Transverse colon (tissue), 4 donors: Measurements from ENCODE around the gene ATXN2. TPM values are rescaled to one million over a fixed set of nuclear protein-coding genes. Genes with fewer than 3 reads are reported as not detected.

Source experiments
- DNase-seq: peaks from one replicate; pipeline ENCODE4 v3.0.0-alpha.2; 2019
- H3K27ac ChIP-seq, 4 donors: fragments of 200-600 bp; sonication (generic); 2 replicates each; pipeline ENCODE4 v1.5.1; 2016 to 2018; ENCODE audit warnings: inconsistent platforms in 4 of 4
- H3K27me3 ChIP-seq: fragments of 200-600 bp; sonication (generic); 2 replicates; pipeline ENCODE4 v1.5.1; 2017; ENCODE audit warnings: inconsistent platforms
- H3K36me3 ChIP-seq, 4 donors: fragments of 200-600 bp; sonication (generic); 2 replicates each; pipeline ENCODE4 v1.5.1; 2017 to 2019; ENCODE audit warnings: inconsistent platforms in 4 of 4
- H3K4me1 ChIP-seq, 4 donors: fragments of 200-600 bp; sonication (generic); 2 replicates each; pipeline ENCODE4 v1.5.1; 2017 to 2020; ENCODE audit warnings: inconsistent platforms in 4 of 4
- H3K4me3 ChIP-seq, 4 donors: fragments of 200-600 bp; sonication (generic); 1 replicate in 1 of 4; 2 replicates in 3 of 4; pipeline versions ENCODE4 v1.5.1 to v1.6.1; 2017 to 2019; ENCODE audit warnings: inconsistent platforms in 4 of 4
- H3K9me3 ChIP-seq, 2 donors: fragments of 200-600 bp; sonication (generic); 2 replicates each; pipeline ENCODE4 v1.5.1; 2017 to 2019; ENCODE audit warnings: inconsistent platforms in 2 of 2
- EP300 ChIP-seq: sonication (generic); formaldehyde crosslinking; IDR thresholded peaks from one replicate; pipeline ENCODE4 v1.6.1; 2017; ENCODE audit warnings: antibody characterized with exemption, low read depth
- POLR2A ChIP-seq: fragments of 450-650 bp; IDR thresholded peaks from one replicate; pipeline ENCODE4 v1.6.1; 2016; ENCODE audit warnings: antibody characterized with exemption, mild to moderate bottlenecking, moderate library complexity
- POLR2AphosphoS5 ChIP-seq, 3 donors: sonication (generic); formaldehyde crosslinking; IDR thresholded peaks; one replicate each; pipeline ENCODE4 v1.6.1; 2016; ENCODE audit warnings: antibody characterized with exemption in 3 of 3
- WGBS, 2 donors: methylation state at CpG; one replicate each; pipeline ENCODE4 v1.1.5; 2018; ENCODE audit warnings: low coverage in 1 of 2; 5-methylcytosine and 5-hydroxymethylcytosine counted together
- in situ Hi-C, 4 donors: fragments of 200-750 bp; cut with MboI; loops; one replicate each; pipeline versions ENCODE4 v1.15.0 to v1.15.1; 2017; ENCODE audit warnings: low sequenced_read_pairs in 3 of 4, low pct_ligation_motif_present in 1 of 4, low pct_unique_long_range_greater_than_20kb in 1 of 4
- intact Hi-C: fragments of 100-400 bp; cut with DNase I; formaldehyde crosslinking; loops from one replicate; pipeline ENCODE4 v1.15.1; 2023; ENCODE audit warnings: low total_unique reads
- total RNA-seq, 4 donors: library from RNA; depleted of rRNA; stranded (reverse); fragments of >200 nt; gene quantifications; one replicate each; pipeline ENCODE4 v1.1.0, GENCODE V29; 2016
- TF ChIP-seq, protein P1 (sequence below), 5 experiments: fragments of 200-600 bp in 3 of 5; fragments of 450-650 bp in 2 of 5; sonication (generic) in 3 of 5; IDR thresholded peaks; 1 replicate in 2 of 5; 2 replicates in 3 of 5; pipeline ENCODE4 v1.5.1; 2016 to 2017; ENCODE audit warnings: antibody characterized with exemption in 5 of 5, inconsistent platforms in 3 of 5, mild to moderate bottlenecking in 2 of 5, moderate library complexity in 1 of 5

ATXN2 gene
- total RNA-seq, 4 donors from 2014 or later, result 50.2 to 95.5 (median 83.2) TPM

DNA sequence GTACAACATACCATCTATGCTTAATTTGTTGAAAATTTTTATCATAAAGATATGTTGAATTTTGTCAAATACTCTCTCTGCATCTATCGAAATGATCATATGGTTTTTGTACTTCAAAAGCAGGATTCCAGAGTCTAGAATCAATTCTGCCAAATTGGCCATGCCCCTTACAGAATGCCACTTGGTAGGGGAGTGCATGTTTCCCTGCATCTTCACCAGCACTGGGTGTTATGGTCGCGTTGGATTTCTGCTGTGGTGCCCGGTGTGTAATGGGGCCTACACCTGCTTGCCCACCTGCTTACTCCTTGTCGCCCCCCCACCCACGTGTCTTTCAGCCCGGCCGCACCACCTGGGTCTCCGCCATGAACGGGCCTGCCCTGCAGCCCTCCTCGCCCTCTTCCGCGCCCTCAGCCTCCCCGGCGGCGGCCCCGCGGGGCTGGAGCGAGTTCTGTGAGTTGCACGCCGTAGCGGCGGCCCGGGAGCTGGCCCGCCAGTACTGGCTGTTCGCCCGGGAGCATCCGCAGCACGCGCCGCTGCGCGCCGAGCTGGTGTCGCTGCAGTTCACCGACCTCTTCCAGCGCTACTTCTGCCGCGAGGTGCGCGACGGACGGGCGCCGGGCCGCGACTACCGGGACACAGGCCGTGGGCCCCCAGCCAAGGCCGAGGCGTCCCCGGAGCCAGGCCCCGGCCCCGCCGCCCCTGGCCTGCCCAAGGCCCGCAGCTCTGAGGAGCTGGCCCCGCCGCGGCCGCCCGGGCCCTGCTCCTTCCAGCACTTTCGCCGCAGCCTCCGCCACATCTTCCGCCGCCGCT lies 181.1 kb downstream of the ATXN2 start:
- 96% methylated on average over 65 of the region's 67 CpGs; no CpG with 5 or more reads in 1 of the 2 donors for WGBS, 2 donors

DNA sequence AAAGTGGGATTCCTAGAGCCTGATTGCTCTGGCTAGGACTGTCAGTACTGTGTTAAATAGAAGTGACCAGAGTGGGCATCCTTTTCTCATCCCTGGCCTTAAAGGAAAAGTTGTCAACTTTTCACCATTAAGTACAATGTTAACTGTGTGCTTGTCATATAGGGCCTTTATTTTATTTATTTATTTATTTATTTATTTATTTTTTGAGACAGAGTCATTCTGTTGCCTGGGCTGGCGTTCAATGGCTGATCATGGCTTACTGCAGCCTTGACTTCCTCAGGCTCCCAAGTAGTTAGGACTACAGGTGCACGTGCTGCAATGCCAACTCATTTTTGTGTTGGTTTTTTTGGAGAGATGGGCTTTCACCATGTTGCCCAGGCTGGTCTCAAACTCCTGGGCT lies 181.8 kb downstream of the ATXN2 start:
- intact Hi-C loops, result no loop called here
- in situ Hi-C loops, result no loop called here

More for the DNA sequence above, 181.1 kb downstream of the ATXN2 start:
- intact Hi-C loops, result no loop called here
- peaks cover 0 to 14% (median 3%) of the 10 kb centered on the region in 4 donors for H3K36me3 ChIP-seq
- H3K4me3 ChIP-seq, result no peak overlapping the region
- DNase-seq, result no peak
- peaks cover 6 to 12% (median 10%) of the 10 kb centered on the region in 4 donors for H3K4me1 ChIP-seq
- TF ChIP-seq EP300 (no peak), POLR2A (no peak), POLR2AphosphoS5 (IDR thresholded peaks at IDR 0.05) (no peak)
- TF ChIP-seq, protein P1, sequence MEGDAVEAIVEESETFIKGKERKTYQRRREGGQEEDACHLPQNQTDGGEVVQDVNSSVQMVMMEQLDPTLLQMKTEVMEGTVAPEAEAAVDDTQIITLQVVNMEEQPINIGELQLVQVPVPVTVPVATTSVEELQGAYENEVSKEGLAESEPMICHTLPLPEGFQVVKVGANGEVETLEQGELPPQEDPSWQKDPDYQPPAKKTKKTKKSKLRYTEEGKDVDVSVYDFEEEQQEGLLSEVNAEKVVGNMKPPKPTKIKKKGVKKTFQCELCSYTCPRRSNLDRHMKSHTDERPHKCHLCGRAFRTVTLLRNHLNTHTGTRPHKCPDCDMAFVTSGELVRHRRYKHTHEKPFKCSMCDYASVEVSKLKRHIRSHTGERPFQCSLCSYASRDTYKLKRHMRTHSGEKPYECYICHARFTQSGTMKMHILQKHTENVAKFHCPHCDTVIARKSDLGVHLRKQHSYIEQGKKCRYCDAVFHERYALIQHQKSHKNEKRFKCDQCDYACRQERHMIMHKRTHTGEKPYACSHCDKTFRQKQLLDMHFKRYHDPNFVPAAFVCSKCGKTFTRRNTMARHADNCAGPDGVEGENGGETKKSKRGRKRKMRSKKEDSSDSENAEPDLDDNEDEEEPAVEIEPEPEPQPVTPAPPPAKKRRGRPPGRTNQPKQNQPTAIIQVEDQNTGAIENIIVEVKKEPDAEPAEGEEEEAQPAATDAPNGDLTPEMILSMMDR (IDR thresholded peaks at IDR 0.05), result no peak
- H3K27me3 ChIP-seq, result no peaks in the 10 kb centered on the region
- H3K9me3 ChIP-seq, result no peaks in the 10 kb centered on the region
- no peak overlapping the region for H3K27ac ChIP-seq
- in situ Hi-C loops, result no loop called here

DNA sequence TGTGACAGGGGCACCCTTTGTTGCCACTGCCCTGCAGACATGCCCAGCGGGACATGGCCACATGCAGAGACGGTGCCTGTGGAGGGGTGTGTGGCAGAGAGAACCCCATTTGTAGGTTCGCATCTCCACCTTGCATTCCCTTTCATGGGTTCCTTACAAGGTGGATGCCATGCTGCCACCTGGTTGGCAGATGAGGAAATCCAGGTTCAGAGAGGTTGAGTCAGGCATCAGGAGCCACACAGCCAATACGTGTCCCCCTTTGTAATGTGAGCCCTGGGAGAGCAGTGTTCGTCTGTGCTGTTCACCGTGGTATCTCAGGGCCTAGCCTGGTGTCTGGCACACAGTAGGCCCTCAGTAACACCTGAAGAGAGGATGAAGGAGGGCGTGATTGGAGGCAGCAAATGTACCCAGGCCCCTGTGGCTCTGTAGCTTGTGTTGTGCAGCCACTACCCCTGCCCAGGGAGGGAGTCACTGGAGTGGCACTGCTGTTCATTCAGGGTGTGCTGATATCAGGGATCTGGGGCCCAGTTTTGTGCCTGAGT lies 184.3 kb downstream of the ATXN2 start:
- Histone ChIP-seq H3K27me3 (no peaks in the 10 kb centered on the region), H3K27ac (no peak overlapping the region), H3K36me3 (peaks cover 0 to 7% (median 3%) of the 10 kb centered on the region in 4 donors), H3K4me1 (peaks cover 7 to 40% (median 28%) of the 10 kb centered on the region in 4 donors), H3K4me3 (no peak overlapping the region), H3K9me3 (no peaks in the 10 kb centered on the region)
- WGBS, 2 donors, result 95% methylated on average over 7 of the region's 7 CpGs; no CpG with 5 or more reads in 1 of the 2 donors
- intact Hi-C loops, result no loop called here
- in situ Hi-C loops, result no loop called here
- DNase-seq, result no peak
- TF ChIP-seq, protein P1 (IDR thresholded peaks at IDR 0.05), result no peak
- TF ChIP-seq POLR2A, result no peak
- no peak for TF ChIP-seq POLR2AphosphoS5 (IDR thresholded peaks at IDR 0.05)
- no peak for TF ChIP-seq EP300

More for the DNA sequence above, 181.8 kb downstream of the ATXN2 start:
- H3K4me3 ChIP-seq, result no peak overlapping the region
- 67 to 98% methylated on average over 1 to 2 of the region's 2 CpGs for WGBS, 2 donors
- no peaks in the 10 kb centered on the region for H3K9me3 ChIP-seq
- no peak overlapping the region for H3K27ac ChIP-seq
- H3K36me3 ChIP-seq, result peaks cover 0 to 14% (median 3%) of the 10 kb centered on the region in 4 donors
- no peak for TF ChIP-seq POLR2AphosphoS5 (IDR thresholded peaks at IDR 0.05)
- TF ChIP-seq EP300, result no peak
- no peak for TF ChIP-seq POLR2A
- TF ChIP-seq, protein P1 (IDR thresholded peaks at IDR 0.05), result no peak
- no peak for DNase-seq
- H3K27me3 ChIP-seq, result no peaks in the 10 kb centered on the region
- peaks cover 6 to 18% (median 11%) of the 10 kb centered on the region in 4 donors for H3K4me1 ChIP-seq

DNA sequence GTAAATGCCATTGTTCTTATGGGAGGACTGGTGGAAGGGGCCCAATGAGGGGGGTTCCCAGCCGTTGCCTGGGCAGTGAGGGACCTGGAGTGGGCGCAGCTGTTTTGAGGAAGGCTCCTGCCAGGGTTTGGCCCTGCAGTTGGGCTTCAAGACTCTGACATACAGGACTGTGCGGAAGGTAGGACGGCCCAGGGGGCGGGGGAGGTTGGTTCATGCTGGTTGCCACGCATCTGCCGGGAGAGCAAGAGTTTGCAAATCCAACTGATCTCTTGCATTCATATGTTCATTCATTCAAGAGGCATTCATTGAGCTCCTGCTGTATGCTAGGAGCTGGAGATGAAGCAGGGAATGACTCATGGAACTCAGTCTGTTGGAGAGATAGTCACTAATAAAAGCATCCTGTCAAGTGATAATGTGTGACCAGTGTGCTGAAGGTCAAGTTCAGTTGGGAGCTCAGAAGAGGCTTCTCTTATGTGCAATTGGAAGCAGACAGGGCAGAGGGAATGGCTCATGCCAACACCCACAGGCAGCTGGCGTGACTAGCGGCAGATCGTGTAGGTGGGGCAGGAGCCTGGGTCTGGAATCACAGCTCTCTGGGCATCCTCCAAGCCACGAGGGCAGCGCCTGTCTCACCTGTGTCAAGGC lies 185.6 kb downstream of the ATXN2 start:
- peak; percentile 56 for DNase-seq

More for the DNA sequence above, 185.6 kb downstream of the ATXN2 start:
- TF ChIP-seq POLR2AphosphoS5 (IDR thresholded peaks at IDR 0.05) (no peak), EP300 (no peak), POLR2A (no peak)
- TF ChIP-seq, protein P1 (IDR thresholded peaks at IDR 0.05), result no peak
- H3K36me3 ChIP-seq, result peaks cover 0 to 2% (median under 1%) of the 10 kb centered on the region in 4 donors
- intact Hi-C loops, result no loop called here
- in situ Hi-C loops, result no loop called here
- H3K9me3 ChIP-seq, result no peaks in the 10 kb centered on the region
- WGBS, 2 donors, result 67% methylated on average over 12 of the region's 12 CpGs; no CpG with 5 or more reads in 1 of the 2 donors
- H3K4me3 ChIP-seq, result no peak overlapping the region
- no peaks in the 10 kb centered on the region for H3K27me3 ChIP-seq
- H3K27ac ChIP-seq, result peak overlapping the region in 3 of 4 donors; percentile 6 to 93 (median 9)
- peaks cover 14 to 52% (median 34%) of the 10 kb centered on the region in 4 donors for H3K4me1 ChIP-seq
